HCT116 (cell line): ENCODE measurements around the gene TRA2A.

Experiments
- CTCF ChIP-seq, 3 experiments: fragments of 200-600 bp in 1 of 3; sonication (generic) in 1 of 3; IDR thresholded peaks in 2 of 3; conservative IDR thresholded peaks in 1 of 3; 2 replicates each; pipeline ENCODE4 v1.5.1; 2012 to 2017; ENCODE audit warnings: low read depth in 2 of 3, low read length in 2 of 3, antibody characterized with exemption in 1 of 3, borderline replicate concordance in 1 of 3, control low read depth in 1 of 3, mild to moderate bottlenecking in 1 of 3, mixed read lengths in 1 of 3, mixed run types in 1 of 3, moderate library complexity in 1 of 3; ENCODE audit not compliant: insufficient read depth in 1 of 3
- EZH2 ChIP-seq: fragments of 200-600 bp; sonication (generic); IDR thresholded peaks from 2 replicates; pipeline ENCODE4 v1.6.1; 2017; ENCODE audit warnings: antibody characterized with exemption, mixed run types
- EZH2phosphoT487 ChIP-seq: fragments of 200-600 bp; IDR thresholded peaks from 2 replicates; pipeline ENCODE4 v1.6.1; 2018; ENCODE audit warnings: antibody characterized with exemption, borderline replicate concordance
- MAX ChIP-seq: IDR thresholded peaks from 2 replicates; pipeline ENCODE4 v1.6.1; 2012
- POLR2A ChIP-seq: IDR thresholded peaks from 2 replicates; pipeline ENCODE4 v1.7.0; 2011; ENCODE audit warnings: borderline replicate concordance; ENCODE audit not compliant: insufficient read depth, insufficient read length; ENCODE audit errors: extremely low read depth
- POLR2AphosphoS5 ChIP-seq: IDR thresholded peaks from 2 replicates; pipeline ENCODE4 v1.6.1; 2011; ENCODE audit warnings: mild to moderate bottlenecking, low read depth, low read length, moderate library complexity
- SIN3A ChIP-seq: IDR thresholded peaks from 2 replicates; pipeline ENCODE4 v1.6.1; 2012; ENCODE audit warnings: low read depth
- SP1 ChIP-seq: IDR thresholded peaks from 2 replicates; pipeline ENCODE4 v1.6.1; 2012; ENCODE audit warnings: low read depth

GRCh38 chr7:23482686-23483085, 49.1 kb downstream of the TRA2A start:
- TF ChIP-seq POLR2A: no peak
- TF ChIP-seq EZH2: no peak
- no peak for TF ChIP-seq SP1
- TF ChIP-seq EZH2phosphoT487: no peak
- no peak for TF ChIP-seq CTCF (IDR thresholded peaks at IDR 0.05 in 2 of 3, conservative IDR thresholded peaks at IDR 0.05 in 1 of 3; ENCODE audit: borderline replicate concordance in 1 of 3, insufficient read depth in 1 of 3, low read depth in 2 of 3, low read length in 2 of 3)
- TF ChIP-seq MAX: no peak
- TF ChIP-seq SIN3A: no peak
- TF ChIP-seq POLR2AphosphoS5: no peak
